Parathyroid adenoma (tissue), 2 donors: ENCODE data around the gene TIMM44.

Experiments used
- H2AFZ ChIP-seq: fragments of 300-600 bp; sonication (generic); one replicate; pipeline ENCODE4 v1.7.0; 2017; ENCODE audit warnings: antibody characterized with exemption, mild to moderate bottlenecking
- H3K27ac ChIP-seq: fragments of 300-600 bp; sonication (generic); one replicate; pipeline ENCODE4 v1.7.0; 2017
- H3K27me3 ChIP-seq: fragments of 300-600 bp; sonication (generic); one replicate; pipeline ENCODE4 v1.7.0; 2017; ENCODE audit warnings: low read length; ENCODE audit not compliant: control insufficient read depth, insufficient read depth
- H3K36me3 ChIP-seq: fragments of 300-600 bp; sonication (generic); one replicate; pipeline ENCODE4 v1.7.0; 2017; ENCODE audit warnings: low read length; ENCODE audit not compliant: control insufficient read depth, insufficient read depth
- H3K4me1 ChIP-seq: fragments of 300-600 bp; sonication (generic); one replicate; pipeline ENCODE4 v1.7.0; 2017; ENCODE audit warnings: control low read depth
- H3K4me2 ChIP-seq: fragments of 300-600 bp; sonication (generic); one replicate; pipeline ENCODE4 v1.7.0; 2017; ENCODE audit warnings: low read length
- H3K4me3 ChIP-seq: fragments of 300-600 bp; sonication (generic); one replicate; pipeline ENCODE4 v1.7.0; 2017; ENCODE audit warnings: low read depth, low read length
- H3K79me2 ChIP-seq: fragments of 300-600 bp; sonication (generic); one replicate; pipeline ENCODE4 v1.7.0; 2017; ENCODE audit warnings: control low read depth
- H3K9ac ChIP-seq: fragments of 300-600 bp; sonication (generic); one replicate; pipeline ENCODE4 v1.7.0; 2017; ENCODE audit warnings: mild to moderate bottlenecking
- H3K9me3 ChIP-seq: fragments of 300-600 bp; sonication (generic); one replicate; pipeline ENCODE4 v1.7.0; 2017; ENCODE audit warnings: low read length; ENCODE audit not compliant: control insufficient read depth
- TF ChIP-seq, protein P1 (sequence below): fragments of 300-600 bp; sonication (generic); IDR thresholded peaks from one replicate; pipeline ENCODE4 v1.7.0; 2017; ENCODE audit warnings: antibody characterized with exemption, mild to moderate bottlenecking
- donor health status: primary hyperparathyroidism.

Gene TIMM44

DNA sequence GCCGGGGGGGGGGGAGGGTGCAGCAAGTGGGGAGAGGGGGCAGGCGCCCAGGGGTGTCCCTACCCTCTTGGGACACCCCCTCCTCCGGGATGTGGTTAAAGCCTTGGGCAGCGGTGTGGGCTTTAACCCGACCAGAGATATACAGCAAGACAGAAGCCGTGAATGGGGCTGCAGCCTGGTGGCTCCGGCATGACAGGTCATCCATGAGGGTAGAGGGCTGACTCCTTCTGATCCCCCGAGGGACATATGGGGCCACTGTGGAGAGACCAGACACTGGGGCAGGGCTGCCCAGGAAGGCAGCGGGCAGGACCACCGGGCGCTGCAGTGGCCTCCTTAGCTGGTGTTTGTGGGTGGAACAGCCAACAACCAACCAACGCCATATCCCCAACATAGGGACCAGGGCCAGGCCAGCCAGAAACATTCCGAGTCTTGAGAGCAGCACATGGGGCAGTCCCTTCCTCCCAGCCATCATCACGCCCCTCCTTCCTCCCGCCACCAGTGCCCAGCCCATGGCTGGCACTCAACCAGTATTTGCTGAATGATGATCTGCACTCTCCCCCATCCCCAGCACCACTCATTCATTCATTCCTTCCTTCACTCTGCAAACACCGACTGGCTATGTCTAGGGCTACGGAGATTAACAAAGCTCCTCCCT is 43.8 kb upstream of the TIMM44 start:
- Histone ChIP-seq H3K4me3 (no peak overlapping the region), H3K4me1 (no peaks in the 10 kb centered on the region), H3K9me3 (no peaks in the 10 kb centered on the region), H3K27me3 (no peaks in the 10 kb centered on the region), H3K79me2 (peaks cover 94% of the 10 kb centered on the region), H3K9ac (no peak overlapping the region), H3K27ac (no peak overlapping the region), H3K4me2 (no peak overlapping the region), H3K36me3 (no peaks in the 10 kb centered on the region), H2AFZ (no peak overlapping the region)
- TF ChIP-seq, protein P1, sequence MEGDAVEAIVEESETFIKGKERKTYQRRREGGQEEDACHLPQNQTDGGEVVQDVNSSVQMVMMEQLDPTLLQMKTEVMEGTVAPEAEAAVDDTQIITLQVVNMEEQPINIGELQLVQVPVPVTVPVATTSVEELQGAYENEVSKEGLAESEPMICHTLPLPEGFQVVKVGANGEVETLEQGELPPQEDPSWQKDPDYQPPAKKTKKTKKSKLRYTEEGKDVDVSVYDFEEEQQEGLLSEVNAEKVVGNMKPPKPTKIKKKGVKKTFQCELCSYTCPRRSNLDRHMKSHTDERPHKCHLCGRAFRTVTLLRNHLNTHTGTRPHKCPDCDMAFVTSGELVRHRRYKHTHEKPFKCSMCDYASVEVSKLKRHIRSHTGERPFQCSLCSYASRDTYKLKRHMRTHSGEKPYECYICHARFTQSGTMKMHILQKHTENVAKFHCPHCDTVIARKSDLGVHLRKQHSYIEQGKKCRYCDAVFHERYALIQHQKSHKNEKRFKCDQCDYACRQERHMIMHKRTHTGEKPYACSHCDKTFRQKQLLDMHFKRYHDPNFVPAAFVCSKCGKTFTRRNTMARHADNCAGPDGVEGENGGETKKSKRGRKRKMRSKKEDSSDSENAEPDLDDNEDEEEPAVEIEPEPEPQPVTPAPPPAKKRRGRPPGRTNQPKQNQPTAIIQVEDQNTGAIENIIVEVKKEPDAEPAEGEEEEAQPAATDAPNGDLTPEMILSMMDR = no peak

DNA sequence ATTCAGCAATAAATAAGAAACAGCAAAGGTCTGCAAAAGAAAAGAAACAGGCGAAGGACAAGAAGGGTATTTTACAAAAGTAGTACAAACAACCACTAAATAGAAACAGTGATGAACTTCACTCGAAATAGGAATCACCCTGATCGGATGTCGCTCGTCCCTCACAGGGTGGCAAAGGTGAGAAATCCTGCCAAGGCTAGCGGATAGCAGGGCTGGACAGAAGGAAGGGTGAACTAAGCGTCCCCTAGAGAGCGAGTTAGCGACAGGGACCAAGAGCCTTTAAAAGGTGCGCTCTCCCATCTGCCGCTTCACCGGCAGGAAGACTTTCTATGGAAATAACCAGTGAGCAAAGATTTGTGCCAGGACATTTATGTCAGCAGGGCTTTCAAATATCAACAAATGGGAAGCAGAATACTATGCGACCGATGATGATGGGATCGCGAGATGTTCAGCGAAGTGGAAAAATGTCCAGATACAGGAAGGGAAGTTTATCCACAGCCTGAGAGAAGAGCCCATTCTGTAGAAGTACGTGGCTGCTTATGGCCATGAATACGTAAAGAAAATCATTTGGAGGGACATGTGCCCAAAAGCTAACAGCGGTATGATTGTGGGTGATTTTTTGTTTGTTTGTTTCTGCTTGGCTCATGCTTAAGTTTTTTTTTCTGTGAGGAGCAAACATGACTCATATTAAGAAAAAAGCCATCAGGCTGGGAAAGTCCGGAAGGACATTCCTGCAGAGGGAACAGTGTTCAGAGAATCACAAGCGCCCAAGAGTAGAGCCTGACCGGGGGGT is 43.1 kb upstream of the TIMM44 start:
- H3K36me3 ChIP-seq = no peaks in the 10 kb centered on the region
- no peaks in the 10 kb centered on the region for H3K9me3 ChIP-seq
- H3K27me3 ChIP-seq = no peaks in the 10 kb centered on the region
- H3K4me1 ChIP-seq = no peaks in the 10 kb centered on the region
- H3K79me2 ChIP-seq = peaks cover 91% of the 10 kb centered on the region
- no peak overlapping the region for H3K4me2 ChIP-seq
- H2AFZ ChIP-seq = no peak overlapping the region
- TF ChIP-seq, protein P1 = no peak
- H3K9ac ChIP-seq = no peak overlapping the region
- no peak overlapping the region for H3K4me3 ChIP-seq
- peak overlapping the region; percentile 7 for H3K27ac ChIP-seq

DNA sequence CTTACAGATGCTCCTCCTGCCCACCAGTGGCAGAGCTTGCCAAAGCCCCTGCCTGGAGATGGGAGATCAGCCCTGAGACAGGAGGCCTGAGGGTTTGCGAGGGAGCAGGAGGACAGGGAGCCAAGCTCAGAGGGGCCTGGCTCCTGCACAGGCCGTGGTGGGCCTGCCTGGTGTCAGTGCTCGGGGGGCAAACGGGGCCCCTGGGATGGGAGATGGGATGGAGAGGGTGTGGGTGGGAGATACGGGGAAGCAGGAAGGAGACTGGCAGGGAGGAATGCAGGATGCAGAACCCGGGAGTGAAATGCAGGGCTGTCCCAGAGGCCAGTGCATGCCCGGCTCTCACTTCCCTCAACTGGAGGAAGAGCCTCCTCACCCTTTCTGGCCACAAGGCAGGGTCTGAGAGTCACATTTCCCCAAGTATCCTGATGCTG is 42.0 kb upstream of the TIMM44 start:
- TF ChIP-seq, protein P1 = no peak
- Histone ChIP-seq H3K9ac (no peak overlapping the region), H3K4me3 (no peak overlapping the region), H2AFZ (no peak overlapping the region), H3K36me3 (no peaks in the 10 kb centered on the region), H3K27ac (no peak overlapping the region), H3K79me2 (peaks cover 92% of the 10 kb centered on the region), H3K4me2 (no peak overlapping the region), H3K9me3 (no peaks in the 10 kb centered on the region), H3K27me3 (no peaks in the 10 kb centered on the region), H3K4me1 (no peaks in the 10 kb centered on the region)

DNA sequence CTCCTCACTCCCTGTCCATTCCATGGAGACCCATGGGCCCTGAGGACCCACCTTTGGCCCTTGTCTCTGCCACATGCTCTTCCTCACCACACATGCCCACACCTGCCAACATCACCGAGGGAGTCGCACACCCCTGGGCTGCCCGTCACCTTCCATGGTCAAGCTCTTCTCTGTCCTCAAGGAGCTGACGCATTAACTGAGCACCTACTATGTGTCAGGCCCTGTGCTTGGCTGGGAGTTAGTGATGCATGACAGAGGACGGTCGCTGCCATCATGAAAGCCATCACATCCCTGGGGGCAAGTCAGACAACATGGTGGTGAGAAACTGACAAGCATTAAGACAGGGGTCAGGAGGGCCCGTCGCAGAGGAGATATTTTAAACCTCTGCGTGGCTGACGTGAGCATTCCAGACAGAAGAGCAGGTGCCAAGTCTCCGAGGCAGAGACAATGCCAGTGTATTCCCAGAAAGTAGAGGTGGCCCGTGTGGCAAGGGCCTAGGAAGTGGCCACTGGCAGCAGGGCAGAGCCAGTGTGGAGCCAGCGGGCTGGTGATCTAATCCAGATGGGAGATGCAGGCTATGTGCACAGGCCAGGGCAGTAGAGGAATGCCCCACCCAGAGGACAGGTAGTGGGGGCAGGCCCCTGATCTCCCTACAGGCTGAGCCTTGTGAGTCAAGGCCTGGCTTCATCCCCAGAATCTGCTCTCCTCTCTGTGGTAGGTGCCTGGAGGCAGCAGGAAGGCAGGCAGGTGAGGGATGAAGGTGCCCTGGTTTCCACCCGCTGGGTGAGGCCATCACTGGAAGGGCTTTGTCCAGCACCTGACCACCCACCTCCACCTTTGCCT is 40.8 kb upstream of the TIMM44 start:
- Histone ChIP-seq H3K79me2 (peaks cover 90% of the 10 kb centered on the region), H3K27ac (no peak overlapping the region), H3K4me1 (no peaks in the 10 kb centered on the region), H2AFZ (no peak overlapping the region), H3K9me3 (no peaks in the 10 kb centered on the region), H3K27me3 (no peaks in the 10 kb centered on the region), H3K36me3 (no peaks in the 10 kb centered on the region), H3K4me3 (no peak overlapping the region), H3K9ac (no peak overlapping the region), H3K4me2 (no peak overlapping the region)
- TF ChIP-seq, protein P1 = no peak
